Sigmoid colon (tissue), 3 donors: ENCODE data around the gene ARHGAP8.

Experiments used
- POLR2A ChIP-seq, 2 donors: fragments of 450-650 bp; IDR thresholded peaks; one replicate each; pipeline ENCODE4 v1.6.1; 2016; ENCODE audit warnings: antibody characterized with exemption in 2 of 2, mild to moderate bottlenecking in 2 of 2, moderate library complexity in 2 of 2
- TF ChIP-seq, protein P1 (sequence below), 4 experiments: fragments of 450-650 bp in 3 of 4; fragments of 200-600 bp in 1 of 4; IDR thresholded peaks; one replicate each; pipeline ENCODE4 v1.5.1; 2016 to 2019; ENCODE audit warnings: antibody characterized with exemption in 4 of 4, mild to moderate bottlenecking in 3 of 4, moderate library complexity in 2 of 4

DNA sequence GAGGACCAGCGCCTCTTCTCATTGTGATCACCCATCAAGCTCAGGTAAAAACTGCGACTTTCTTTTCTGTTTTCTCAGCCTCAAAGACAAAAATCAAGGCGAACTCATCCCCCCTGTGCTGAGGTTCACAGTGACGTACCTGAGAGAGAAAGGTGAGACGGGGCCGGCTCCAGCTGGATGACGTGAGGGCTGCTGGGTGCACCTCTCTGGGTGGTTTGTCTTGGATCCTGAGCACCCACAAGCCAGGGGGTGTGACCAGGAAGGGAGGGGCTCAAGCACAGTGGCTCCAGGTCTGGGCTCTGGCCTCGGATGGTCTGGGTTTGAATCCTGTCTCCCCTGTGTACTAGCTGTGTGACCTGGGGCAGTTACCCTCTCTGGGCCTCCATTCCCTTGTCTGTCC is 92.8 kb downstream of the ARHGAP8 start:
- TF ChIP-seq POLR2A (IDR thresholded peaks at IDR 0.05) = no peak
- TF ChIP-seq, protein P1, sequence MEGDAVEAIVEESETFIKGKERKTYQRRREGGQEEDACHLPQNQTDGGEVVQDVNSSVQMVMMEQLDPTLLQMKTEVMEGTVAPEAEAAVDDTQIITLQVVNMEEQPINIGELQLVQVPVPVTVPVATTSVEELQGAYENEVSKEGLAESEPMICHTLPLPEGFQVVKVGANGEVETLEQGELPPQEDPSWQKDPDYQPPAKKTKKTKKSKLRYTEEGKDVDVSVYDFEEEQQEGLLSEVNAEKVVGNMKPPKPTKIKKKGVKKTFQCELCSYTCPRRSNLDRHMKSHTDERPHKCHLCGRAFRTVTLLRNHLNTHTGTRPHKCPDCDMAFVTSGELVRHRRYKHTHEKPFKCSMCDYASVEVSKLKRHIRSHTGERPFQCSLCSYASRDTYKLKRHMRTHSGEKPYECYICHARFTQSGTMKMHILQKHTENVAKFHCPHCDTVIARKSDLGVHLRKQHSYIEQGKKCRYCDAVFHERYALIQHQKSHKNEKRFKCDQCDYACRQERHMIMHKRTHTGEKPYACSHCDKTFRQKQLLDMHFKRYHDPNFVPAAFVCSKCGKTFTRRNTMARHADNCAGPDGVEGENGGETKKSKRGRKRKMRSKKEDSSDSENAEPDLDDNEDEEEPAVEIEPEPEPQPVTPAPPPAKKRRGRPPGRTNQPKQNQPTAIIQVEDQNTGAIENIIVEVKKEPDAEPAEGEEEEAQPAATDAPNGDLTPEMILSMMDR (IDR thresholded peaks at IDR 0.05) = no peak
